Dermis blood vessel endothelial cell (primary cell): Measurements from ENCODE around the gene MAD1L1. TPM values are rescaled to one million over a fixed set of nuclear protein-coding genes. Genes with fewer than 3 reads are reported as not detected.

Experiments
- DNase-seq: peaks from one replicate; pipeline ENCODE4 v3.0.0; 2010
- total RNA-seq: library from RNA; depleted of rRNA; stranded (reverse); fragments of >200 nt; gene quantifications from 2 replicates; pipeline ENCODE4 v1.2.3, GENCODE V29; 2014

Gene MAD1L1
- total RNA-seq = 48.4 and 53.3 TPM in 2 replicates

DNA sequence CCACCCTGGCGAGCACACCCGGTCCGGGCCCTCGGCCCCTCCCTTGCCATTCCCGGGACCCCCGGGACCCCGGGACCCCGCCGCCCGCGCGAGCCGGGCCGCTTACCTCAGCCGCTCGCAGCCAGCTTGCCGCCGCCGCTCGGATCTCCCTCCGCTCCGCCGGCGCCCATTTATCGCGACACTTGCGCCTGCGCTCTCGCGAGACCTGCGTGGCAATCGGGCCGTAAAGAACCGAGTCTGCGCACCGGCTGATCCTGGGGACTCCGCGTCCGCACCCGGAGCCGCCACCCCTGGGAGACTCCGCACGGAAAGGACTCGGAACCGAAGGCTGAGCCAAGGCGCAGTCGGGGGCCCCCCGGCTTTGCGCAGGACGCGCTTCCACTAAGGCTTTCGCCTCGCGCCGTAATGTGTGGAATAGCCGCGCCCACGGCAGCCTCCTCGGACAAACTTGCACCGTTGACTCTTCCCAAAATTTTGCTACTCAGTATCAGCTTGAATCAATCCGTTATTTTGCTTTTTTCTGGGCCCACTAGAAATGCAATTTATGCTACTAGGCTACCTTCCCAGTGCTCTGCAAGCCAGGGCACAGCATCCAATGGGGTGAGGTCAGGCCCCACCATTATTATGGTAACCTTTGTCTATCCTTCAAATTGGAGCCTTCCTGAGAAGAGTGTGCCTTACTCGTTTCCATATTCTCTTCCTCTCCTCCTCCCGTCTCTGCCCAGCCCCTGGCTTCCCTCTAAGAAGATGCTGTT lies at the start of gene MAD1L1:
Gene MAD1L1 (minus strand): TSS at position 180 of the 755 bp plus-strand sequence. CDS start 2,812 bp downstream, outside the sequence.
- peak; percentile 94 for DNase-seq

DNA sequence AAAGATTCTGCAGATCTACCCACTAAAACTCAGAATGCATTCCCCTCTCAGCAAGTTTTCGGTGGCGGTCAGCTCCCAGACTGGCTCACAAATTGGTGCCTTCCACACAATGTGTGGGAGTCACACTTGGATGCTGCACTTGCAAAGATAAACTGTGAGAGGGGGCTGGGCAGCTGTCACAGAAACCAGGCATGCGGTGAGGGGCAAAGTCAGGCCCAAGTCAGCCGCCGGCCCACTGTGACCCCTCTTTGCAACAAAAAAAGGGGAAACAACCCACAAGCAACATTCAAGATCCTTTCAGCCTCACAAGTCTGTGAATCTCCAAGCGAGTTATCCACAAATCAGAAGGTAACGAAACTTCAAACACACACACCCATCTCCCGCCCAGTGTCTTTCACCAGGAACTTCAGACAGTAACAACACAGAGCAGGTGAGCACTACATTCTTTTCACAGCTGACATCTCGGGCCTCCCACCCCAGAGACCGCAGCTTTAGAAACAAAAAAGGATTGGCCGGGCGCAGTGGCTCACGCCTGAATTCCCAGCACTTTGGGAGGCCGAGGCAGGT lies 49.5 kb upstream of the MAD1L1 start:
- DNase-seq = no peak

DNA sequence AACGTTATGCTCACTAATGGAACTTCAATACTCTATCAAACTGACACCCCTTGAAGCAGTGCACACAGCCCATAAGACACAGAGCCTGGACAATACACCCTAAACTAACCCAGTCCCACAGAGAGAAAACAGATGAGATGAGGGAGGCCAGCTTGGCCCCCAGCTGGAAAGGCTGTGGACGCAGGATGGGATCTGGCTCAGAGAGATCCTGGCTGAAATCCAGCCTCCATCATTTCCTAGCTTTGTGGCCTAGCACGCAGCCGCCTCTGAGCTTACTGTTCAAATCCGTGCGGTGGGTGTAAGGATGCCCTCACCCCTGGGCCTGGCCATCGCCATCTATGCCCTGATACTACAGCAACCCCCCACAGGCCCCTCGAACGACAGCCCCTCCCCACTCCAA lies 48.8 kb upstream of the MAD1L1 start:
- DNase-seq = peak; percentile 77

DNA sequence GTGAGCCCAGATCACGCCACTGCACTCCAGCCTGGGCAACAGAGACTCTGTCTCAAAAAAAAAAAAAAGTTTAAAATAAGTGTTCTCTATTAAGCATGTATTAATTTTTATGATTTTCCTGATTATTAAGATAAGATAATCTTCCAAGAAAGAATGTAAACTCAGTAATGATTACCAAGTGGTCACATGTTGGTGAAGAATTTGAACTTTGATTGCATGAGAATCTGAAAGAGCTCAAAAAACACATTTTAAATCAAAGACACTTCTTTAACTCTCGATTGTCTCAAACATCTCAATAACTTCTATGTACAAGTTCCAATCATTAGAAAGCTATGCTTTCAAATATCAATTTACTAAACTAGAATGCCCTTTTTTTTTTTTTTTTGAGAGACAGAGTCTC lies 47.7 kb upstream of the MAD1L1 start:
- no peak for DNase-seq

DNA sequence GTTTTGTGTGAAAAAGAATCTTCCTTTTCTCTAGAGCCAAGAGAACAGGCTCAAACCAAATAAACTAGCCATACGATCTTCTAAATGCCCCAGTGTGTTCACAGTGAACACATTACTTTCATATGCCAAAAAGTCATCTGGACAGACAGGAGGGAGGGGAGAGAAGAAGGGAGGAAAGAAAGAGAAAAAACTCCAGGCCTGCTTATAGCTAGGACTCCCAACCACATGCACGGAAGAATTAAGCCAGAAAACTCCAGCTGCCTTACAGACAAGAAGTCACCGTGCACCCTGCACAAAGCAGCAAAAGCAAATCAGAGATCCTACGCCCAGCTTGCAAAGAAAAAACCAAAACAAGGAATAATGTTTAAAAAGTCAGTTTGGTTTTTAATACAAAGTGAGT lies 47.2 kb upstream of the MAD1L1 start:
- DNase-seq = no peak

DNA sequence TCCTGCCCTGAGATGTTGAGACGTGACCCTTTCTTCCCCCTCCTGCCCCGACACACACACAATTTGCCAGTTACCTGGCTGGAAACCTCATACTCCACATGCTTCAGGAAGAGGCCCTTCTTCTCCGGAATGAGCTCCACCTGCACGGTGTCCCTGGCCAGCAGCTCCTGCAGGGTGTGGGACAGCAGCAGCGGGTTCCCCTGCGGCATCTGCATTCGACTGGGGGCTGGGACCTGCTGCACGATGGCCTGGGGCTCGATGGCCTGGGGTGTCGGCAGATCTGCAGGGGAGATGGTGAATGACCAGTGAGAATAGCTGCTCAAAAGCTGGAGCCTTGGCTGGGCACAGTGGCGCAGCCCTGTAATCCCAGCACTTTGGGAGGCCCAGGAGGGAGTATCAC lies 45.3 kb upstream of the MAD1L1 start:
- DNase-seq = no peak

DNA sequence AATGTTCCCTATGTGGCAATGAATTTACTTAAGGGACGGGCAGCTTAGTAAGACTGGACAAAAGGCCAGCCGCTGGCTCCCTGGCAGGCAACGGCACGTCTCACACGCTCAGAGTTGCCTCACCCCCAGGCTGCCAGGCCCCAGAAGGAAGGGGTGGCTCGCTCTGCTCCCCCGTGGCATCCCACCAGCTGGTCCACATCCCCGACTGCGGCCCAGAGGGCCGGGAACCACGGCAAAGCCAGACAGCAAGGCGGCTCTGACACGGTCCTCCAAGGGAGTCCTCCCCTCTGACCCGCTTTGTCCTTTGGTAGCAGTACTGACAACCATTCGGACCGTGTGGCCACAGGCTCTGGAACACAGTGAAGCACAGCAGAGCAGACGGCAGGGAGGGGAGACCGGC lies 43.4 kb upstream of the MAD1L1 start:
- no peak for DNase-seq

DNA sequence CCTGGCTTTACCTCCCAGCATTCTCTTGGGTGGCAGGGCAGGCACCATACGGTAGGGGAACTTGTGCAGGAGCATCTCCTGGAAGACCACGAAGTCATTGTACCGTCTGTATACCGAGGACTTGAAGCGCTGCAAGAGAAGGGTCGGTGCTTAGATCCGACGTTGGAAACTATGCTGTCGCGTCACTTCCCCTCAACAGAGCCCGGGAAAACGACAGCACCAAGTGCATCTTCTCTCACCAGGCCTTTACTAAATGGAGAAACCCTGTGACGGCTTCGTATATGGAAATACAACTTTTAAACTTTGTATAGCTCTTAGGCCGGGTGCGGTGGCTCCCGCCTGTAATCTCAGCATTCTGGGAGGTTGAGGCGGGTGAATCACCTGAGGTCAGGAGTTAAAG lies 42.4 kb upstream of the MAD1L1 start:
- DNase-seq = no peak

DNA sequence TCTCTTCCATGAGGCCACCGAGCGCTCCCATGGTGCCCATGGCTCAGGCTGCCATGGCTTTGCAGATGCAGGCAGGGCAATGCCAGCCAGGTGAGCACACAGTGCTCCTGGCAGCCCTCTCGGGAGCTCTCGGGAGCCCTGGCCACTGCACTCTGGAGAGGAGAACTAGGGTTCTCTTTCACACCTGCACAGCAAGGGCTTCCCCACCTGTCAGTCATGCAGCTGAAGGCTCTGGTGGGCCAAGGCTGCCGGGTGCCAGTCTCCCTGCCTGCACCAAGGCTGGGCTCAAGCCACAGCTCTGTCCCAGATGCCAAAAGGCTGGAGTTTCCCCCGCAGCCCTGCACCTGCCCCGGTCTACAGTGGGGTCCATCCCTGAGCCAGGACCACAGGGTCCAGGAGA lies 41.9 kb upstream of the MAD1L1 start:
- no peak for DNase-seq

DNA sequence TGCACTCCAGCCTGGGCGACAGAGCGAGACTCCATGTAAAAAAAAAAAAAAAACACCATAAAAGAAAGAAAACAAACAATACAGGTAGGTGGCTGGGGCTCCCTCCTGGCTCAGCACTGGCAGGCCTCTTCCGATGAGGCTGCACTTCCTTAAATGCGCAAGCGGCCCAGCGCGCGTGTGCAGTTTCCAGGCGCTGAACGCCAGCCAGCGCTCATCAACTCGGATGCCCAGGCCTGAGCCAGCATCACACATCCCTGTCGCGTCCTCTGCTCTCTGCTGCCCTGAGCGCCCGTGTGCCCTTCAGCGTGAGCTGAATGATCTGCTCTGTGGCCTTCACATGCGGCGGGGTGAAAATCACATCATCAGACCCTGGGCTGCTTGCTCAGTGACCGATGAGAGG lies 41.1 kb upstream of the MAD1L1 start:
- no peak for DNase-seq

DNA sequence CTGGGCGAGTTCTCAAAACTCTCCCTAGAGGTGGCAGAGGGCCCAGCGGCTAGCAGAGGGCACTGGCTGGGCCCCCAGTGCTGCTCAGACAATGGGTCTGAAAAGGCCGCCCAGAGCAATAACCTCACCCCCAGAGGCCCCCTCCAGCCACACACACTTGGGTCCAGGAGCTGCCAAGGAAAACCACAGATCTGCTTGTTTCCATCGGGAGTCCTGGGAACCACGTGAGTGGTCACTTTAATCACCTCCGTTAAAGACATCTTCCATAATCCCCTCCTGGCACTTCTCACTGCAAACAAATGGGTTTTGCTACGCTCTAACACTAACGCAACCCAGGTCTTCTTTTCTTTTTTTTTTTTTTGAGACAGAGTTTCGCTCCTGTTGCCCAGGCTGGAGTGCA lies 39.3 kb upstream of the MAD1L1 start:
- no peak for DNase-seq

DNA sequence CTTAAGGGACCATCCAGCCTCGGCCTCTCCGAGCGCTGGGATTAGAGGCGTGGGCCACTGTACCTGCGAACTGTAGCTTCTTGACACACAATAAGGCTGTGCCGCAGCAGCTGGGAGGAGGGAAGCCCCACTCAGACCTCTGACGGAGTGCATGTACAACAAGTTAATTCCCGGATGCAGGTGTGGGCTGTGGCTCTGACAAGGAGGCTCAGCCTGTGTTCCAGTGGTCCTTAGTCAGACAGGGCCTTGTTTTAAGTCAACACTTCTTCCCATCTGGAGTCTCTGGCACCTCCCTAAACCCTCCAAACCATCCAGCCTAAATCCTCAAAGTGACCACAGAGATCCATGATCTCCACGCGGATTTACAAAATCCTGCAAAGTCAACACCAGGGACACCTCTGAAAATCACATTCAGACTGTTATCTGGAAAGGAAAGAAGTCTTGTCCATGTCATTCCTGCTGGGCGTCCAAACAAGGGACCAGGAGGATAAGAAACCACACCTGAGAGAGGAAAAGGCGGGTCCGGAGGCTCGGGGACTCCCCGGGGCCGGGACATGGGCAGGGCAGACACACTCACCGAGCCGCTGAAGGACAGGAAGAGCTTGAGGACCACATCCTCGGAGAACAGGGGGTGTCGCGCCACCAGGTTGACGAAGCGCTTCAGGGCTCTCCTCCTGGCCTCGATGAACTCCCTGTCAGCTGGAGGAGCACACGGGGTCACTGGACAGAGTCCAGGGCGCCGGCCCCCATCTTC lies 38.7 kb upstream of the MAD1L1 start:
- no peak for DNase-seq

DNA sequence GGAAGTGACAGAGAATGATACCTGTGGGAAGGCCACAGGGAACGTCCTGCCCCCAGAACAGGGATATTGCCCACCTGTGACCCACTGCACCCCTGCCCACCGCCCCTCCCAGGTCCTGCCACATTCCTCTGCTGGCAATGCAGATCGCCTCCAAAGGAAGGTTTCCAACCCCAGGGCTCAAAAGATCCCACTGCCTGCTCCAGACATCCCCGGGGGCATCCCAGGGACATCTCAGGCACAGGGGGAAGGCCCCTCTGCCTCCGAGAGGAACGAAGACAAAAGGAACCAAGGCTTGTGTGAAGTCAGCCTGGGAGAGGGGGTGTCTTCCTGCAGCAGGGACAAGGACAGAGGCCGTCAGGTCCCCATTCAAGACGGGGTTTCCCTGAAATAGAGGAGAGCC lies 37.8 kb upstream of the MAD1L1 start:
- DNase-seq = no peak

DNA sequence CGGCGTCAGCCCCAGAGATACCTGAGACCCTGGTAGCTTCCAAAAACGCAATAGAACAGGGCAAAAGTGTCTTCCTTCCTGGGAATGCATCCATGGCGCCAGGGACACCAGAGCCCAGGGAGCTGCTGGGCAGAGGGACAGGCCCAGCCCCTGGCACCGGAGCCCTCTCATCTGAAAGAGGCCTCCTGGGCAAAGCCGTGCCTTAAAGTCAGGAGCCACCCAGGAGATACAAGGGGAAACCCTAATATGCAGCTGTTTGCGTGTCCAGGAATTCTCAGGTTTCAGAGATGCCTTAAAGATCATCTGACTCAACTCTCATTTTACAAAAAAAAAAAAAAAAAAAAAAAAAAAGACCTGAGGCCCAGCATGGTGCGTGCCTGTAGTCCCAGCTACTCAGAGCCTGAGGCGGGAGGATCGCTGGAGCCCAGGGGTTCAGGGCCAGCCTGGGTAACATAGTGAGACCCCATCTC lies 37.3 kb upstream of the MAD1L1 start:
- DNase-seq = no peak

DNA sequence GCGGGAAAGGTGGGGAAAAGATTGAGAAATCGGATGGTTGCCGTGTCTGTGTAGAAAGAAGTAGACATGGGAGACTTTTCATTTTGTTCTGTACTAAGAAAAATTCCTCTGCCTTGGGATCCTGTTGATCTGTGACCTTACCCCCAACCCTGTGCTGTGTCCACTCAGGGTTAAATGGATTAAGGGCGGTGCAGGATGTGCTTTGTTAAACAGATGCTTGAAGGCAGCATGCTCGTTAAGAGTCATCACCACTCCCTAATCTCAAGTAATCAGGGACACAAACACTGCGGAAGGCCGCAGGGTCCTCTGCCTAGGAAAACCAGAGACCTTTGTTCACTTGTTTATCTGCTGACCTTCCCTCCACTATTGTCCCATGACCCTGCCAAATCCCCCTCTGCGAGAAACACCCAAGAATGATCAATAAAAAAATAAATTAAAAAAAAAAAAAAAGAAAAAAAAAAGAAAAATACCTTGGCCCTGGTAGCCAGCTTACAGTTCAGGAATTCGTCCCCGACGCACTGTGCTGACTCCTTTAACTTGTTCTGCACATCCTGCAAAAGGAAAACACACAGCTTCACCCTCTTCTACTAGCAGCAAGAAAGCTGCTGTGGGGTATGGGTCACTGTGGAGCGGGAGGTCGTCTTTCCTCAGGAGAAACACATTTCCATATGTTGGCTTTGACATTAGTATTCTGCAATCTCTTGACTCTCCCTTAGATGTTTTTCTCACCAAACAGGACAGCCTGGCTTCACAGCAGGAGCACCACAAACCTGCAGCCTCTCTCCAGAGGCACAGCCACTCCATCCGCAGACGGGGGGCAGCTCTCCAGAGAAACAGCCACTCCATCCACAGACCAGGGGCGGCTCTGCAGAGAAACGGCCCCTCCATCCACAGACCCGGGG lies 36.6 kb upstream of the MAD1L1 start:
- DNase-seq = peak; percentile 40

DNA sequence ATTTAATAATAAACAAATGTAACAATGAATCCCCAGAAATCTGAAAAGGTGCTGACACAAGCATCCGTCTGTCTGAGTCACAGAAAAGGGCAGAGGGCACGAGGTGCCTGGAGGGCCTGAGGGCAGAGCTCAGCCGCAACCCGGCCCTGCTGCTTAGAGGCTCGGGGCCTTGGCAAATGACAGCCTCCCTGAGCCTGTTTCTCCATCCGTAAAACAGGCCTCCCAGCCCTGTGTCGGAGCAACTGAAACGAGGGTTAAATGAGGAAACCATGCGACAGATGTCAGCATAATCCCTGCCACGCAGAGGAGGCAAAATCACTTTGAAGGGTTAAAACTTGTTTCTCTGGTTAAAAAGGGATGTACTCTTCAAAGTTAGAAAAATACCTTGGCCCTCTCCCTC lies 34.2 kb upstream of the MAD1L1 start:
- DNase-seq = peak; percentile 53

DNA sequence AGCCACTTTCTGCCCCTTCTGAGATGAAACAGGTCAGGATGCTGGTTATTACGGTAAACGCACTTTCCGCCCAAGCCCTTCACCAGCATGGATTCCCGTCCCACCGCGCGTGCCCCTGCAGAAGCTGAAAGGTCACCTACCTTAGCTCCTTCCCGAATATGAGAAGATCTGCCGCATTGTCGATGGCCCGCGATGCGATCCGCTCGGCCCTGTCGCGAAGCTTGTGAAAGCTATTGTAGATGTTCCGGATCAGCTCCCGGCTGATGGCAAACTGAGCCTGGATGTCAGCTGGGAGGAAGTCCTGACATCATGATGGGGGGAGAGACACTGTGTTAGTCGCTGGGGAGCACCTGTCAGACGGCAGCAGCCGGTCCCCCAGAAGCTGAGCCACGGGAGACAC lies 31.4 kb upstream of the MAD1L1 start:
- no peak for DNase-seq

DNA sequence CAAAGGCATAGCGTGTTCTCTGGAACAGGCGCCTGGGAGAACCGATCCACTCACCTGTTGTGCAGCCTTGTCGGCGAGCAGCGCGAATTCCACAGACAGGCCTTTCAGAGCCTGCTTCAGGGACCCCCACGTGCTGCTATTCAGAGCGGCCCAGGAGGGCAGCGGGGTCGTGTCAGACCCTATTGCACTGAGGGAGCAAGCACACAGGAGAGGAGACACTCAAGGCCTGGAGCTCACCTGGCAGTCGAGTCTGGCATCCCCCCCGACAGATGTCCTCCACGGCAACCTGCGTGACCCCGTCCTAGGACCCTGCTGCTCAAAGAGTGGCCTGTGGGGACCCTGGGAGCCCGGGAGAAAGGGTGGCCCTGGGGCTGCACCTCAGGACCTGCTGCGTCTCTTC lies 30.4 kb upstream of the MAD1L1 start:
- DNase-seq = no peak

DNA sequence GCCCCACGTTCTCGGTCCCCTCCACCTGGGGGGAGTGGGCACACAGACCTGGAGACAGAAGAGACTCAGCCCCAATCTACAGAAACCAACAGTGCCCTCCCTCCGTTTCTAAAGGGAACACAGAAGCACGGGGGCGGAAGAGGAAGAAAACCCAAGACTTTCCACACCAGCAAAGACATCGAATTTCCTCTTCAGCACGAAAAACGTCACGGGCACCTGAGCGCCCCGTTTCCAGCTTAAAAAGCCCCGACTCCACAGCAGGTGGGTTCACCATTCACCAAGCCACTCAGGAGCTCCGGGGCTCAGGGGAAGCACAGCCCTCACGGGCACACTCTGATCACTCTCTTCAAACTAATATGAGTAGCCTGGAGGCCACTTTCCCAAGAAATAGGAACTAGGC lies 28.9 kb upstream of the MAD1L1 start:
- no peak for DNase-seq

DNA sequence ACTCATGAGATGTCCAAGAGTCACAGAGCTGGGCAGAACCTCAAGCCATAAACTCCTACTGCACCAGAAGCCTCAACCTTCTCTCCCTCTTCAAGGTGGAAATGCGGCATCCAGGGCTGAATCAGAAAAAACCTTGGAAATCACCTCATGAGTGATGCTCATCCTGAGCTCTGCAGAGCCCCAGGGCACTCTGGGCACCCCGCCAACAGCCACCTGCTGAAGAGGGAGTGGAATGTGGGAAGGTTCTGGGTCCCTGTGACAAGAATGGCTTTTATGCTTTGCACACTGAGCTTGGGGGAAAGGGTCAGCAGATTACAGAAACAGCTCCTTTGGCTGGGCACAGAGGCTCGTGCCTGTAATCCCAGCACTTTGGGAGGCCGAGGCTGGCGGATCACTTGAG lies 28.1 kb upstream of the MAD1L1 start:
- peak; percentile 39 for DNase-seq

DNA sequence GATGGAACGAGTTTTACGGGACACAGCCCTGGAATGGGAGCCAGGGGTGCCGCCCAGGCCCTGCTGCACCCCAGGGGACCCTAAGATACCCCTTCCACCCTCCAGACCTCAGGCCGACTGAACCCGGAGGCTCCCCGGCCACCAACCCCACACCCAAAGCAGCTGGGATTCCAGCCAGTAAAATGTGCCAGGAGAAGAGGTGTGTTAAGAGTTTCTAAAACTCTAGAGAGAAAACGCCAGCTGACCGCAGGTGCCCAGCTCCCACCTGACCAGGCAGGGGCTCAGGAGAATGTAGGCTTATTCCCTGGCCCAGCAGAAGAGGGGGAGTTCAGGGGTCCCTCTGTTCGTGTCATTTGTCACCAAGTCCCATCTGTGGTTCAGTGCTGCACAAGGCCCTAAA lies 26.7 kb upstream of the MAD1L1 start:
- DNase-seq = no peak

DNA sequence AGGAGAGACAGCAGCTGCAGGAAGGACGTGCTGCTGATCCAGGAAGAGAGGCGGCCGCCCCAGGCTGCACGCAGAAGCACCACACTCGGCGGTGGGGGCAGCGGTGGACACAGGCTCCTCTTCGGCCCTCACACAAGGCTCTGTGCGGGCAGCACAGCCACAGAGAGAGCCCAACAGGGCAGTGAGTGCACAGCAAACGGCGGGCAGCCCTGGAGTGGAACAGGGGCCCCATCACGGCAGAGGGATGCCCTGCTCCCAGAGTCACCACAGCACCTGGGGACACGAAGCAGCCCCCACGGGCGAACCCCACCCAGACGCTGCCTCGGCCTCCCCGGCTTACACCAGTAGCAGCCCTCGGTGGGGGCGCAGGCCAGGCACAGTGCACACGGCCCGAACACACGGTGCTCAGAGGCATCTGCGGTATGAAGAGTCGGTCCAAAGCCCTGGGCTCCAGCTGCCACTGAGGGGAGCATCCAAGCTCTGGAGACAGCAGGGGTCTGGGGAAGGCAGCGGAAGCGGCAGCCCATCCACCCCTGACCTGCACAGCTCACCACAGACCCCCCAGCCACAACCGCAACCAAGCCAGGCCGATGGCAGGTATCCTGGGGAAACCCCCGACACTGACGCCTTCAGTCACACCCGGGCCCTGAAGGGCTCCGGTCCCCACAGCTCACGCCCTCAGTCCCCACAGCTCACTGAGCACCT lies 26.1 kb upstream of the MAD1L1 start:
- no peak for DNase-seq
